NCI-H1105 (cell line): ENCODE results near the gene FAM32A.

Experiments
- DNase-seq: peaks from one replicate; lab custom pipeline; 2025; lab: John Stamatoyannopoulos, UW

The FAM32A gene

DNA sequence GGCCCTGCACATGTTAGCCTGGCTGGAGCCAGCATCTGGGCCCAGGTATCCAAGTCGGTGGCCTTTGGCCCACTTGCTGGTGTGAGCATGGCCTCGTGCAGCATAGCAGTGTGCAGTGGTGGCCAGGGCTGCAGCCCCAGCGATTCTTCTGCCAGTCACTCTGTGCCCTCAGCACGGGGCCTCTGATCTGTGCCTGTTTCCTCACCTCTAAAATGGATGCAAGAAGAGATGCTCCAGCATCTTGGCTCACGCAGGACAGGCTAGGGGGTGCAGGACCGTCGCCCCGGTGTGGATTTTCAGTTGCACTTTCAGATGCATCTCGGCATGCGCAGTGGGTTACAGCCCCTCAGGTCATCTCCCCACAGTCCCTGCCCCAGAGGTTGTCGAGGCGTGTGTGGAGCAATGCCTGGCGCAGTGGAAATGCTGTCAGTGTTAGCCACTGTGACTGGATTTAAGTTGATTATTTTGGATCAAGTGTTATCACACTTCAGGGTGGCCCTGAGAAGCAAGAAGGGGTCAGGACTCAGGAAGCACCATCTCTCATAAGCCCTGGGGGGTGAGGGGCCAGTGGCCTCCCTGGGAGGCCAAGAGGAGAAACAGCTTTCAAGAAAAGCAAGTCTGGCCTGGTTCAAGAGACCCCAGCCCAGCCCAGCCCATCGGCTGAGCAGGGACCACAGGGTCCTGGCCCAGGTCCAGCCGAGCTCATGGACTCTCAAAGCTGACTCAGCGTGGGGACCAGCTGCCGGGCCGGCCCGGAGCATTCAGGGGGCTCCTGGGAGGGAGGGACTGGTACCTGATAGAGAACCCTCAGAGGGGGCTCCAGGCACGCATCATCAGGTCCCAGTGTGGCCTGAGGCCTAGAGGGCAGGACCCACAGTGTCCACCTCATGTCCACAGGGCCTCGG, 40.3 kb downstream of the FAM32A start:
- DNase-seq: no peak

DNA sequence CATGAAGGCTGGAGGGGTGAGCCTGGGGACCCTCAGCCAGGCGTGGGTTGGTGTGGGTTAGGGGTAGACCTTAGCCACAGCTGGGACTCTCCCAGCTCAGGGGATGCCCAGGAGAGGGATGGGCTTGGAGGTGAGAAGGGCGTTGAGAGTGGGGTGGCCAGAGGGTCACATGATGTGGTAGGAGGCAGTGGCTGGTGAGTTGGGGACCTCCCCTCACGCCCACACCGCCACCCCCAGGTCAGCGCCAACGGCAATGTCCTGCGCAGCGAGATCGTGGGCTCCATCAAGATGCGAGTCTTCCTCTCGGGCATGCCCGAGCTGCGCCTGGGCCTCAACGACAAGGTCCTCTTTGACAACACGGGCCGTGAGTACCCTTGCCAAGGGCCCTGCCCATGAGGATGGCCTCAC, 41.0 kb downstream of the FAM32A start:
- no peak for DNase-seq

DNA sequence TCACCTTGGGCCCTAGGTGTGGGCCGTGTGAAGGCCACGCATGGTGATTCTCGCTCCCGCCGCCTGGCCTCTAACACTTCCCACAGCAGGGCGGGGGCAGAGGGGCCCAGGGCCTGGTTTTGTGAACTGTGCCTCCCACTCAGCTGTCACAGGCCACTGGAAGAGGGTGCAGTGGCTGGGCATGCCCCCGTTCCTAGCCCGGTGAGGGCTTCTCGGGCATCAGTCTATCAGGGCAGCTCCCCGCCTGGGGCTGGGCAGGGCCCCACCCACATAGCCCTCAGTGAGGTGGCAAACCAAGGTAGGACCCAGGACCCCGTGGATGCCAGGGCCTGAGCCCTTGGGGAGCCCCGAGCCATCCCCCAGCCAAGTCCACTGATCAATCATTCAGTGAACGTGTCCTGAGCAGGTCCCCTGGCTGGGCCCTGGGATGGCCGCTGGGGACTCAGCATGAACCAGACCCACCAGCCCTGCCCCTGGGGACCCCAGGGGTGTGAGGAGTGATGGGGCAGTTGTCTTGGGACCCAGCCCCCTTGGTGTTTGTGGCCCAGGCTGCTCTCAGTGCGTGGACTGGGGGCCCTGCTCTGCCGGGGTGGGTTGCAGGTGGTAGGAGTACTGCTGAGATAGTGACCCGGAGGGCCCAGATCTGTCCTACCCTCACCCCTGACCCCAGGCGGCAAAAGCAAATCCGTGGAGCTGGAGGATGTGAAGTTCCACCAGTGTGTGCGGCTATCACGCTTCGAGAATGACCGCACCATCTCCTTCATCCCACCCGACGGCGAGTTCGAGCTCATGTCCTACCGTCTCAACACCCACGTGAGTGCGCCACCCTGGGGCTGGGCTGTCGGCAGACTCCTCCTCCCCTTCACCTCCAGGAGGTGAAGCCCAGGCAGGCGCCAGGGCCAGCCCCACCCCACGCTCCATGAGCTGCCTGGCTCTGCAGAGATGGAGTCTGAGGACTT, 41.9 kb downstream of the FAM32A start:
- DNase-seq: no peak

DNA sequence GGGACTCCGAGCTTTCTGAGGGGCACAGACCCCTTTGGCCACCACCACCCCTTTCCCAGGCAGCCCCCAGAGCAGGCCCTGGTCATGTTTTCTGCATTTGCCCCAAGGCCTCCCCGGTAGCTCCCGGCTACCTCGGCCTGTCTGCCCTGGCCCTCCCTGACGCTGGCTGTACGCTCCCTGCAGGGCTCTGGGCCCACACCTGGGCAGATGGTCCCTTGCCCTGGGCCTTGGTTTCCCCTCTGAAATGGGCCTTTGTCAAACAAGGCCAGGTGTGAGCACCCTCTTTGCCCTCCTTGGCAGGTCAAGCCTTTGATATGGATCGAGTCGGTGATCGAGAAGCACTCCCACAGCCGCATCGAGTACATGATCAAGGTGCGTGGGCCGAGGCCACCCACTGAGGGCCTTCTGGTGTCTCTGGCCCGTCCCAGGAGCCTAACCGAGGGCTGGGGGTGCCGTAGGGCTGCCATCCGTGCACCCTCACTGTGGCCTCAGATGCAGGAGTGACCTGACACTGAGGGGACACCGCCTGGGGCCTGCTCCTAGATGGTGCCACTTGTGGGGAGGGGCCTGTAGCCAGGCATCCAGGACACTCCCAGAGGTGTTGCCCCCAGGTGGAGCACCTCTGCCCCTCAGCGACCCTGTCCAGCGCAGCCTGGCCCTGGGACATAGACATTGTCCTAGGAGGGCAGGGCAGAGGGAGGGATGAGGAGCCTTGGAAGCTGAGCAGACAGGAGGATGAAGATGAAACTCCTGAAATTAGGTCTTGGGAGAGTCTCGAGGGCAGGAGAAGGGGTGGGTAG, 42.8 kb downstream of the FAM32A start:
- DNase-seq: no peak

DNA sequence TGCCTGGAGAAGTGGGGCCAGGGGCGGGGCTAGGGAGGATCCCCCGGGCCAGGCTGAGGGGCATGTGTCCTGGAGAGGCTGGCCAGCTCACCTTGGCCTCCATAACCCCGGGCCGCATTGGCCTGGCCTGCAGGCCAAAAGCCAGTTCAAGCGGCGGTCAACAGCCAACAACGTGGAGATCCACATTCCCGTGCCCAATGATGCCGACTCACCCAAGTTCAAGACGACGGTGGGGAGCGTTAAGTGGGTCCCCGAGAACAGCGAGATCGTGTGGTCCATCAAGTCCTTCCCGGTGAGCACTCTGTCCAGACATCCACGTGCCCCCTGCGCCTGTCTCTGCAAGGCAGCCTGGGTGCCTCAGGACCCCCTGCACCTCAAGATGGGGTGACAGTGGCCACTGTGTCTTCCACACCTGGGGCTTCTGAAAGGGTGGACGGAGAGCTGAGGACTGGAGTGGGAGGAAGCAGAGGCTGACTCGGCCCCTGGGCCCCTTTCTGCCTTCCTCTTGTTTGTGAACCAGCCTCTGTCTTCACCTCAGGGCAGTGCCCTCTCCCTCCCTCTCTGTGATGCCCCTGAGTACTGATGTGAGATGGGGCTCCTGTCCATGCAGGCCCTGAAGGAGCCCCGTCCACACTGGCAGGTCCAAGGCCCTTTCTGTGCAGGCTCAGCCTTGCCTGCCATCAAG, 43.6 kb downstream of the FAM32A start:
- no peak for DNase-seq

DNA sequence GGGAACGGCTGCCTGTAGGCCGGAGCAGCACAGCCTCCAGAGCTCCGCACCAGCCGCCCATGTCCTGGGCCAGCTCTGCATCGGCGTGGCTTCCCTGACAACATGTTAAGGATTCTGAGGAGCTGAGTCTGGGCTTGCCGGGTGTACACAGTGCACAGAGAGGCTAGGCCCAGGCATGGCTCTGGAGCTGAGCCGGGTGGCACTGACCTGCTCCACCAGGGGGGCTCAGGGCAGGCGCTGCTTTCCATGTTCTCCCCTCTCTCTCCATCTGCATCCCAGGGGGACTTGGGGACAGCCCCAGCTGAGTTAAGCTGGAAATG, 44.1 kb downstream of the FAM32A start:
- no peak for DNase-seq

DNA sequence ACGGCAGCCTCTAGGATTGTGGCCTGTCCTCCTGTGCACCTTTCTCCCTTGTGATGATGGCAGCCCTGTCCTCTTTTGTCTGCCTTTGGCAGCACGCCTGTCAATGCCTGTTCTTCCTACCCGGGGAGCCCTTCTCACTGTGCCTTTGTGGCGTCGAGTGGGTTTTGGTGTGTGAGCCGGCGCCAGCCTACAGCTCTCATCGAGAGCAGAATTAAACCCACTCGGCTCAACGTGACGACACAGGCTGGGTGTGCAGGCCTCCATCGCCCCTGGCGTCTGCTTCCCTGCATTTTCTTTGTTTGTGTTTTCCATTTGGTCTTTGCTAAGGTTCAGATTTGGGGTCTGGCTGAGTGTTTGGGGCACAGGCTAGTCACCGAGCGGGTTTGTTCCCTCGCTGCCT, 46.9 kb downstream of the FAM32A start:
- DNase-seq: no peak

DNA sequence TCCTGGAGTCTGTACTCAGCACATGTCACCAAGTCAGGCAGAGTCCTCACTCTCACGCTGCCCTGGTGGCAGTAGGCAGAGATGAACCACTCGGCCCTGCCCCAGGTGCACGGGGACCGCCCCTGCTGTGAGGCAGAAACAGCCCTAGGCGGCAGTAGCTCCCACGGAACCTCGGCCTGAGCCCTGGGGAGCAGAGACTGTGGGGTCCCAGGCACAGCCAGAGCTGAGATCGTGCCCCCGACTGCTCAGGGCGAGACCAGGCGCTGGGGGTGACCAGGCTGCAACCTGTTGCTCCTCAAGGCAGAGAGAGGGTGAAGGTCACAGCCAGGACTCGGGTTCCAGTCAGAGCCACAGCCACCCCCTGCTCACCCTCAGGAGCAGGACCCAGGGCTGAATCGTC, 47.4 kb downstream of the FAM32A start:
- no peak for DNase-seq

DNA sequence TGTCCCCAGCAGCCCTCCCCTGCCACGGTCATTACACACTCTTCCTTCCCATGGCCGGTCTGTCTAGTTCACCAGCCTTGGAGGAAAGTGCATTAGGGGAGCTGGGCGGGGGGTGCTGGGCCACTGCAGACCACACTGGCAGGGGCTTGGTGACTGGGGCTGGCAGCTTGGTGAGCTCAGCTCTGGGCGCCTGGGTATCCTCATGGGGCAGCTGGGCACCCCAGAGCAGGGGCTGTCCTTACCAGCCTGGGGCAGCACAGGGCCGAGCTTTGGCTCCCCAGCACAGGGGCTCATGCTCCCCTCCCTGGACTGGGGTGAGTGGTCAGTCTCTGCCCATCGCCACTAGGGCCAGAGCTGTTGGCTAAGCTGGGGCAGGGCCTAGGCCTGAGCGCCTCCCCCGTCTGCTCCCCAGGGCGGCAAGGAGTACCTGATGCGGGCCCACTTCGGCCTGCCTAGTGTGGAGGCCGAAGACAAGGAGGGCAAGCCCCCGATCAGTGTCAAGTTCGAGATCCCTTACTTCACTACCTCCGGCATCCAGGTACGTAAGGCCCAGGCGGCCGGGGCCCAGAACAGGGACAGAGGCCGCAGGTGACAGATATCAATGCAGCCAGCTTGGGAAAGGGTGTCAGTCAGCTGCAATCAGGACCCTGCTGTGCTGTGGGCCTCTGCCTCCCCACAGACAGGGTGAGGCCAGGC, 48.0 kb downstream of the FAM32A start:
- DNase-seq: no peak

DNA sequence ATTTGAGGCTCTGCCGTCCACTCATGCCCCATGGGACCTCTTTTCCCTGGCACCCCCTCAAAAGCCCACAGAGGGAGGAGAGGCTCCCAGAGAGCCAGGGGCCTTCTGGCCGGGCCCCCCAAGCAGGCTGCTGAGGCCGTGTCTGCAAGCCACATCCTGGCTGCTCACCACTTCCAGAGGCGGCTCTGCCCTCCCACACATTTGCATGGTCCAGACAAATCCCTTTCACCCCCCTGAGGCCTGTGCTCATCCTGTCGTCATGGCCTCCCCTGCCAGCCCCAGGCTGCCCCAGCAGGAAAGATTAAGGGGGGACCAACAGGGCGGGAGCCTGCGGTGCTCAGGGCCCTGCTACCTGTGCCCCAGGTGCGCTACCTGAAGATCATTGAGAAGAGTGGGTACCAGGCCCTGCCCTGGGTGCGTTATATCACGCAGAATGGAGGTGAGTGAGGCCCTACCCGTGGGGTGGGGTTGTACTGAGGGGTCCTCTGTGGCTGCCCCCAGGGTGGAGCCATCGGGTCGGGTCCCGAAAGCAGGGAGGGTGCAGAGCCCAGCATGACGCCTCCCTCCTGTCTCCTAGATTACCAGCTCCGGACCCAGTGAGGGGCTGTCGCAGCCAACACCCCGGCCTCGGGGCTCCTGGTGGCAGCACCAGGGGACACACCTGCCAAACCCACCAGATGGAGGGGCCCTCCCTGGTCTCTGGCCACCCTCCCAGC, 48.8 kb downstream of the FAM32A start:
- no peak for DNase-seq

DNA sequence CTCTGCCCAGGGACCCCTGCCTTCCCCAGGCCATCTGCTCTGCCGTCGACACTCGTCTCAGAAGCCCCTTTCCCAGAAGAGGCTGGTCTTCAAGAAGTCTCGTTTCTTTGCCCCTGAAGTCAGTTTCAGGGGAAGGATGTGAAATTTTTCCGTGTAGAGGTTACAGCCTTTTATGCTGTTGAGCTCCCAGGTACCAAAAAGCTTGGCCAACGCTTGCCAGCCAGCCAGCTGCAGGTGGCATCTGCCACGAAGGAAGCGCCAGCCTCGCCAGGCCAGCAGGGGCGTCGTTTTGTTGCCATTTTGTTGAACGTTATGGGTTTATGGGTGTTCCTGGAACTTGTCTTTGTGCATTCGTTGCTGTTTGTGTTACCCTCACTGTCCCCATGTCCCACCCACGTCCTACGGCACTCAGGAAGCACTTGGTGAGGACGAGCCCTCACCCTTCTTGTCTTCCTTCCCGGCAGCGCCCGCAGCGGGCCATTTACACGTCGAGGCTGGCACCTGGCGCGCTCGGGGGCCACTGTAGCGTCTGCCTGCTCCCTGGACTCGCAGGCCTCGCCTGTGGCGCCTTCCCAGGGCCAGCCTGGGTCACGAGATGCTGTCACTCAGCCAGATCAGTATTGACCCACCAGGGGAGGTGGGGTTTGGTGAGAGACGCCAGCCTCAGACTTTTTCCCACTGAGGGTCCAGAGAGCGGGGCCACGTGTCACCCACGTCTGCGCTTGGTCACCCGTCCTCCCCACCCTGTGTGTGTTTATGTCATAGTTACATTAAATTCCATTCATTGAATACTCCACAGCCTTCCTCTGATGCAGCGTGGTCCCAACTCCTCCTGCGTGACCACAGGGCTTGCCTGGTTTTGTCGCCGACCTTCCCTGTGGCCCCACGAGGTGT, 49.6 kb downstream of the FAM32A start:
- DNase-seq: no peak

DNA sequence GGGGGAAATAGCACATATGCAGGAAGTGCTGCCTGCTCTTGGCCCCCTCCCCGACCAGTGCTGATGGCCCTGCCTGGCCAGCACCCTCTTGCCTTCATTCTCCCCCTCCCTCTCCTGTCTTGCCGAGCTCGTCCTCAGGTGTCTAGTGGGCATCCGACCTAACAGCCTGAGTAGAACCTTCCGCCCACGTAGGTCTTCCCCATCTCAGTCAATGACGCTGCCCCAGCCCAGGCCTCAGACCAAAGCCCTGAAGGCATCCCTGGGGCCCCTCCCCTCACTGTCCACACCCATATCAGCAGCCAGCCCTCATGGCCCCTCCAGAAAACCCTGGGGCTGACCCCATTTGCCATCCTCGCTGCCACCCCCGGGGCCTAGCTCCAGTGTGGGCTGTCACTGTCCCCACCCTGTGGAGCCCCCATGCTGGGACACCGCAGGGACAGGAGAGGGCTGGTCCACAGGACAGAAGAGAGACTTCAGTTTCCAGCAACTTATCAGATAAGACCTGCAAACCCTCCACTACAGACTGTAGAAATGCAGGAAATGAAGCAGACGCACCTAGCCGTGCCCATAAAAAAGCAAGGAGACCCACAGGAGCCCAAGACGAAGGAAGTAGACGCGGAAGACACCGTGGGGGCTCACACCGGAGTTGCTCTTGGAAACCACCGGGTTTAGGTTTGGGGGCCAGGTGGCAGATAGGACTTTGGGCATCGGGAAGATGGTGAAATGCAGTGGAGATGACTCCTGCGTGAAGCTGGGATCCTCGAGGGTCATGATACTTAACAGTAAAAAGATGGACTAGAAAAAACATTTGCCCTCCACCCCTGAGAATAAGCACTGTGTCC, 50.8 kb downstream of the FAM32A start:
- no peak for DNase-seq
